CD8-positive, alpha-beta memory T cell (primary cell): ENCODE results near the gene VWA3B. TPM values are rescaled to one million over a fixed set of nuclear protein-coding genes. Genes with fewer than 3 reads are reported as not detected.

ENCODE experiments used
- CTCF ChIA-PET: fragments of 350-600 bp; sonication (Branson Sonifier 250); formaldehyde crosslinking; loops from one replicate; lab custom pipeline; 2021; ENCODE audit warnings: antibody characterized with exemption; lab: Charles Lee
- POLR2A ChIA-PET: fragments of 350-600 bp; sonication (Branson Sonifier 250); formaldehyde crosslinking; loops from one replicate; lab custom pipeline; 2021; ENCODE audit warnings: antibody characterized with exemption; lab: Charles Lee
- DNase-seq, 5 donors: peaks; one replicate each; pipeline versions ENCODE4 v3.0.0 to v3.0.0-alpha.2; 2020 to 2022; ENCODE audit warnings: mixed read lengths in 1 of 5
- H3K27ac ChIP-seq: one replicate; pipeline ENCODE4 v1.7.0; 2013; ENCODE audit warnings: low read depth, mild to moderate bottlenecking, low read length, moderate library complexity
- H3K27me3 ChIP-seq: 2 replicates; pipeline ENCODE4 v1.7.0; 2013; ENCODE audit warnings: low read length, mild to moderate bottlenecking; ENCODE audit not compliant: insufficient read depth, poor library complexity, severe bottlenecking
- H3K36me3 ChIP-seq: 2 replicates; pipeline ENCODE4 v1.7.0; 2013; ENCODE audit warnings: mild to moderate bottlenecking, low read length, moderate library complexity; ENCODE audit not compliant: insufficient read depth
- H3K4me1 ChIP-seq: 2 replicates; pipeline ENCODE4 v1.7.0; 2013; ENCODE audit warnings: mild to moderate bottlenecking, low read length, moderate library complexity; ENCODE audit not compliant: insufficient read depth
- H3K4me3 ChIP-seq: 2 replicates; pipeline ENCODE4 v1.7.0; 2013; ENCODE audit warnings: mild to moderate bottlenecking, low read length
- H3K9me3 ChIP-seq: 2 replicates; pipeline ENCODE4 v1.7.0; 2013; ENCODE audit warnings: mild to moderate bottlenecking, low read length
- H3K27ac Mint-ChIP-seq, 8 donors: one replicate each; pipeline ENCODE4 v1.8.0; 2020 to 2021; ENCODE audit warnings: mixed read lengths in 8 of 8, mild to moderate bottlenecking in 6 of 8, inconsistent platforms in 3 of 8, moderate library complexity in 3 of 8
- H3K27me3 Mint-ChIP-seq, 2 donors: one replicate each; pipeline ENCODE4 v1.8.0; 2020 to 2021; ENCODE audit warnings: mixed read lengths in 2 of 2, mild to moderate bottlenecking in 1 of 2, moderate library complexity in 1 of 2
- H3K36me3 Mint-ChIP-seq, 3 donors: one replicate each; pipeline ENCODE4 v1.8.0; 2020 to 2021; ENCODE audit warnings: mixed read lengths in 3 of 3, inconsistent platforms in 1 of 3, mild to moderate bottlenecking in 1 of 3
- H3K4me1 Mint-ChIP-seq, 3 donors: one replicate each; pipeline ENCODE4 v1.8.0; 2020 to 2021; ENCODE audit warnings: mixed read lengths in 3 of 3, inconsistent platforms in 1 of 3, mild to moderate bottlenecking in 1 of 3
- H3K4me3 Mint-ChIP-seq, 7 donors: one replicate each; pipeline ENCODE4 v1.8.0; 2020 to 2021; ENCODE audit warnings: mixed read lengths in 7 of 7, mild to moderate bottlenecking in 6 of 7, moderate library complexity in 4 of 7, inconsistent platforms in 2 of 7
- H3K9me3 Mint-ChIP-seq, 5 donors: one replicate each; pipeline ENCODE4 v1.8.0; 2020 to 2022; ENCODE audit warnings: mixed read lengths in 5 of 5, mild to moderate bottlenecking in 3 of 5, moderate library complexity in 2 of 5, inconsistent platforms in 1 of 5
- polyA plus RNA-seq: library from polyadenylated mRNA; unstranded; fragments of 300-500 nt; fragmentation: Illumina TruSeq; gene quantifications from one replicate; pipeline ENCODE4 v1.2.3, GENCODE V29; 2021
- total RNA-seq, 2 experiments: library from RNA; stranded (reverse); gene quantifications; one replicate each; pipeline ENCODE4 v1.2.3, GENCODE V29; 2021

The VWA3B gene
- total and polyA plus RNA-seq, 3 experiments from 2014 or later: not detected

DNA sequence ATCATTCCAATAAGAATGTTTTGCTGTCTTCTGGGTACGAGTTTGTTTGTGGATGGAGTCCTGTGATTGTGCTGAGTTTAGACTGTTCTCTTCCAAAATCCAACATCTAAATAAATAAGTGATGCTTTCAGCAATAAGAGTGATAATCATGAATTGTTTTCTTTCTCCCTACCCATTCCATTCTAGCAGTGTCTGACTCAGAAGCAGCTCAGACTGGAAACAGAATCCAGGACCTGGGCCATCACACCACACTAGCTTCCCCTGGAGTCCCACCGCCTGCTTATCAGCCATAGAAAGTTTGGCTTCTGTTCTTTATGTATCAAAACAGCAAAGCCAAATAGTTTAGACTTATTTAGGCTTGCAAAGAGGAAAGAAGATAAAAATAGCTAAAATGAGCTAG, 182.9 kb downstream of the VWA3B start:
- Mint-ChIP-seq H3K36me3 (no peaks in the 10 kb centered on the region), H3K4me1 (no peaks in the 10 kb centered on the region), H3K4me3 (no peak overlapping the region), H3K27ac (no peak overlapping the region), H3K27me3 (peaks cover 7 to 23% of the 10 kb centered on the region in 2 donors), H3K9me3 (peaks cover 0 to 25% (median 19%) of the 10 kb centered on the region in 5 donors)
- no peak overlapping the region for H3K27ac ChIP-seq
- CTCF ChIA-PET: interaction anchor here (0.8 kb wide), 1 partner anchor 463 kb away, joined by 4 read pairs; no protein-coding TSS in a partner anchor
- no peaks in the 10 kb centered on the region for H3K4me1 ChIP-seq
- no peaks in the 10 kb centered on the region for H3K9me3 ChIP-seq
- no peaks in the 10 kb centered on the region for H3K27me3 ChIP-seq
- no peak overlapping the region for H3K4me3 ChIP-seq
- H3K36me3 ChIP-seq: no peaks in the 10 kb centered on the region
- no peak for DNase-seq
- POLR2A ChIA-PET: no interaction called here

DNA sequence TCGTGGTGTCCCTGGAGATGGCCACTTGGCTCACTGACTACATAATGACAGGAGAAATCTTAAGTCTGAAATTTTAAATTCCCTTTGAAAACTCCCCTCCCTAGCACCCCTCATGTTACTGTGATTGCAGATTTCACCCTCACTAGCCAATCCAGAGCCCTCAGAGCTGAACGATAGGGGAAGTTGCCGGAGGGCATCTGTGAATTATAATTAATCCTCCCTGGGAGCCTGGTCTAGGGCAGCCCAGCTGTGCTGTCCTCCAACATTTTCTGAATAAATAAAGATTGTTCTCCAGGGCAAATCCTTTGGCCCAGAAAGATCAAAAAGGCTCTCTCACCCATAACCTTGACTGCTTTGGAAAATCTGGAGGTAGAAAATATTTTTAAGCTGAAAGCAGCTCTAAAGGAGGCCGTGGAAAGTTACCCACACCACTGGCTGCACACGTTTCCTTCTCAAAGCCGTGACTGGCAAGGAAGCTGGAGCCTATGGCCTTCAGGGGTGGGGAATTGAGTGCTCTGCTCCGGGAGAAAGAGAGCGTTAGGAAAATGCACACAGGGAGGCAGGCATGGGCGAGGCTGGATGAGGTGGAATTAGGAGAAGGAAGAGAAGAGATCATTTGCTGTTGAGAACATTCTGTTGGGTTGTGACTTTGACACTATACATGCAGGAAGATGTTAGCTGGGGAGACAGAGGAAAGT, 190.3 kb downstream of the VWA3B start:
- no peaks in the 10 kb centered on the region for H3K36me3 ChIP-seq
- H3K27ac ChIP-seq: no peak overlapping the region
- H3K4me1 Mint-ChIP-seq: no peaks in the 10 kb centered on the region
- ChIA-PET CTCF (no interaction called here), POLR2A (no interaction called here)
- H3K9me3 ChIP-seq: no peaks in the 10 kb centered on the region
- H3K4me3 ChIP-seq: no peak overlapping the region
- no peaks in the 10 kb centered on the region for H3K36me3 Mint-ChIP-seq
- no peak overlapping the region for H3K4me3 Mint-ChIP-seq
- H3K27me3 Mint-ChIP-seq: peaks cover 16 to 58% of the 10 kb centered on the region in 2 donors
- H3K27ac Mint-ChIP-seq: no peak overlapping the region
- H3K4me1 ChIP-seq: no peaks in the 10 kb centered on the region
- no peaks in the 10 kb centered on the region for H3K27me3 ChIP-seq
- no peak for DNase-seq
- peaks cover 0 to 2% (median 0%) of the 10 kb centered on the region in 5 donors for H3K9me3 Mint-ChIP-seq

DNA sequence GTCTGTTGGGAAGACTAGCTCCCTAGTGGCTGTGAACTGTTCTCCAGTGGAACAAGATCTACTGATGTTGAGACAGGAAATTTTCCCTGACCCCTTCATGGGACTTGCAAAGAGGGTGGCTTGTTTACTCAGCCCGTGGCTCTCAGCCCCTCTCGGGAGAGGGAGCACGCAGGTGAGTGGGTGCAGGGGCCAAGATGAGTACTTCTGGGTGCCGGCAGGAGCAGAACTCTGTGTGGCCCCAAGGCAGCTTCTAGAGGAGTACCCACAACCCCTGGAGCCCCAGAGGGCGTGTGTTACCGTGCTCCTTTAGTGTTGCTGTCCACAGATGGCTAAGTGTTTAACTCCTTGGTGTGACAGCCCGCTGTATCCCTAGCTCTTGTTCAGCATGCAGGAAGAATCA, 191.1 kb downstream of the VWA3B start:
- Histone ChIP-seq H3K4me1 (no peaks in the 10 kb centered on the region), H3K27ac (no peak overlapping the region), H3K36me3 (no peaks in the 10 kb centered on the region), H3K9me3 (no peaks in the 10 kb centered on the region), H3K27me3 (no peaks in the 10 kb centered on the region), H3K4me3 (no peak overlapping the region)
- CTCF ChIA-PET: no interaction called here
- Mint-ChIP-seq H3K27me3 (peaks cover 18 to 62% of the 10 kb centered on the region in 2 donors), H3K4me1 (no peaks in the 10 kb centered on the region), H3K36me3 (no peaks in the 10 kb centered on the region), H3K27ac (no peak overlapping the region), H3K9me3 (peaks cover 0 to 2% (median 0%) of the 10 kb centered on the region in 5 donors), H3K4me3 (no peak overlapping the region)
- POLR2A ChIA-PET: no interaction called here
- no peak for DNase-seq

DNA sequence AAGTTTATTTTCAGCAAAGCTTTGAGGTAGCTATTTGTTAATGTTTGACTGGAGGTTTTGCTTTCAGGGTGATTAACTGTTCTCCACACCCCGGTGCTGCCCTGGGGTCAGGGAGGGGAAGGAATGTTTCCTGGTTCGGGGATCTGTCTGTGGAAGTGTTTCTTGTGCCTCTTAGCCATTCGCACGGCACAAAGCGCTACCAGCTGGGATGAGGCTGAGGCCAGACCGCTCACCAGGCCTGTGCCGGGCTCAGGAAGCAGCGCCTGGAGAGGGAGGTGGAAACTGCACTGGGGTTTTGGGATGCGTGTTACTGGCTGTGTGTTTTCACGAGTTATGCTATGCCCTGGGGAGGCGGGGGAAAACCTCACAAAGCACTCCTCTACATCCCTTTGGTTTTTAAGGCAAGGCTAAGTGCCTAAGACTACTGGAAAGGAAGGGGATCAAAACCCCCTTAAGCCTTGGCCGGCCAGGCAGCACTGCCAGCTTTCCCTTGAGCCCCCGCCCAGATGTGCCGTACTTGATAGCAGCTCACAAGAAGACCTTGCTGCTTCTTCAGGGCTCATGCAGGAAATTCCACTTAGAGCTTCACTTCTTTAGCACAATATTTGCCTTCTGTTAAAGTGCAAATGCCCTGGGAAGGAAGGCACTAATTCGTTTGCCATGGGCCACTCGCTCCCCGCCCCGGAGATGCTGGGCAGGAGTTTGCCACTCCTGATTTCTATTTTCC, 193.6 kb downstream of the VWA3B start:
- no peaks in the 10 kb centered on the region for H3K36me3 Mint-ChIP-seq
- H3K9me3 ChIP-seq: no peaks in the 10 kb centered on the region
- no peaks in the 10 kb centered on the region for H3K36me3 ChIP-seq
- H3K9me3 Mint-ChIP-seq: peaks cover 0 to 3% (median 0%) of the 10 kb centered on the region in 5 donors
- H3K4me1 ChIP-seq: no peaks in the 10 kb centered on the region
- peaks cover 4% of the 10 kb centered on the region for H3K27me3 ChIP-seq
- H3K4me1 Mint-ChIP-seq: no peaks in the 10 kb centered on the region
- DNase-seq: no peak
- POLR2A ChIA-PET: no interaction called here
- H3K27ac ChIP-seq: no peak overlapping the region
- H3K4me3 Mint-ChIP-seq: no peak overlapping the region
- no peak overlapping the region for H3K4me3 ChIP-seq
- CTCF ChIA-PET: no interaction called here
- peaks cover 14 to 63% of the 10 kb centered on the region in 2 donors for H3K27me3 Mint-ChIP-seq
- H3K27ac Mint-ChIP-seq: no peak overlapping the region

DNA sequence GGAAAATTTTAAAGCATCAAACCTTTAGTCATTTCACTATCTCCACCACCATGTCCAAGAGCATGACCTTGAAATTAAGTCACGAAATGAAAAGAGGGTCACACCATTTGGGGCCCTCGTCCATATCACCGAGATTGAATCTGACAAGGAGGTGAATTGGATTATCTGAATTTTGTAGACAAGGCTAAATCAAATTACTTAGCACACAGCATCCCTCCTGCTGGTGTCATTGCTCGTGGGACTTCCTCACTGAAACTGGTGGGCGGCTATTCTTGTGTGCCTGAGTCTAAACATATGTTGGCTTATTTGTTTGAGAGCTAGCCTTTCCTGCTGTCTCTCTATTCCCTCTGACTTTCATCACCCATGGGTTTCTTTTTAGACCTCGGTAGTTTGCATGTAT, 194.6 kb downstream of the VWA3B start:
- ChIA-PET CTCF (no interaction called here), POLR2A (no interaction called here)
- H3K36me3 ChIP-seq: no peaks in the 10 kb centered on the region
- H3K4me1 ChIP-seq: no peaks in the 10 kb centered on the region
- DNase-seq: no peak
- Mint-ChIP-seq H3K4me3 (no peak overlapping the region), H3K4me1 (no peaks in the 10 kb centered on the region), H3K27me3 (peaks cover 15 to 66% of the 10 kb centered on the region in 2 donors), H3K9me3 (peaks cover 0 to 11% (median 3%) of the 10 kb centered on the region in 5 donors), H3K36me3 (no peaks in the 10 kb centered on the region), H3K27ac (no peak overlapping the region)
- no peaks in the 10 kb centered on the region for H3K9me3 ChIP-seq
- no peak overlapping the region for H3K27ac ChIP-seq
- no peak overlapping the region for H3K4me3 ChIP-seq
- peaks cover 4% of the 10 kb centered on the region for H3K27me3 ChIP-seq

DNA sequence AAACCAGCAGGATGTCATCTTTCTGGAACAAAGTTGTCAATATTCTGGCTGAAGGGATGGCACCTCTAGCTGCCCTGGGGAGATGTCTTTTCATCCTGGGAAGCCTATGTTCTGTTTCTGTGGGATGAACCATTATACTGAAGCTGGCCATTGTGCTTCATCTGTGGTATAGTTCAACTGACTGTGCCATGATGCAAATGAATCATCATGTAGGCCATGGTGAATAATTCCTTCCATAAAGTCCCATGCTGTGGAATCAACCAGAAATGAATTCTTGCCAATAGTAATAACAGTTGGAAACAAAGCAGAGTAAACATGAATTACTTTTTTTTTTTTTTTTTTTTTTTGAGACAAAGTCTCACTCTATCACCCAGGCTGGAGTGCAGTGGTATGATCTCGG, 195.1 kb downstream of the VWA3B start:
- H3K36me3 ChIP-seq: no peaks in the 10 kb centered on the region
- peaks cover 4% of the 10 kb centered on the region for H3K27me3 ChIP-seq
- no peak overlapping the region for H3K4me3 Mint-ChIP-seq
- no peak overlapping the region for H3K4me3 ChIP-seq
- POLR2A ChIA-PET: no interaction called here
- H3K27ac Mint-ChIP-seq: no peak overlapping the region
- H3K27ac ChIP-seq: no peak overlapping the region
- H3K36me3 Mint-ChIP-seq: no peaks in the 10 kb centered on the region
- H3K4me1 ChIP-seq: no peaks in the 10 kb centered on the region
- DNase-seq: no peak
- no peaks in the 10 kb centered on the region for H3K9me3 ChIP-seq
- peaks cover 0 to 16% (median 7%) of the 10 kb centered on the region in 5 donors for H3K9me3 Mint-ChIP-seq
- CTCF ChIA-PET: no interaction called here
- H3K4me1 Mint-ChIP-seq: no peaks in the 10 kb centered on the region
- peaks cover 18 to 71% of the 10 kb centered on the region in 2 donors for H3K27me3 Mint-ChIP-seq

DNA sequence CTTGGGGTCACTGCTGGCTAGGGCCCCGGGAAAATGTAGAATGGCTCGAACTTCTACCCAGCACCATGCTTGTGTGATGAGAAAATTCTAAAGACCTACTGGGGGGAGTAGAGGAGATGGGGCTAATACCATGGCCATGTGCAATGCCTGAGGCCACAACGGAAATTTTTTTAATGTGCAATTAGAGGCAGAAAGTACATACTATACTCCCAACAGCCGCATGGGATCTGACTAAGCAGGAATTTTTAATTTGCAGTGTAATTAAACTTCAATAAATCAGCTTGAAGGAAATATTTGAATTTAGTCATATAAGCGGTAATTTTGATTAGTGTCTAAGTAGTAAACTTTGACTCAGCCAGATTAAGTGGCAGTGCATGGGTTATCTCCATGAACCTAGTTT, 206.1 kb downstream of the VWA3B start:
- no peak for DNase-seq
- peaks cover 28 to 61% of the 10 kb centered on the region in 2 donors for H3K27me3 Mint-ChIP-seq
- H3K9me3 Mint-ChIP-seq: peaks cover 11 to 17% (median 11%) of the 10 kb centered on the region in 5 donors
- H3K27me3 ChIP-seq: no peaks in the 10 kb centered on the region
- no peak overlapping the region for H3K4me3 ChIP-seq
- H3K4me1 Mint-ChIP-seq: no peaks in the 10 kb centered on the region
- H3K4me3 Mint-ChIP-seq: no peak overlapping the region
- no peaks in the 10 kb centered on the region for H3K36me3 ChIP-seq
- CTCF ChIA-PET: no interaction called here
- POLR2A ChIA-PET: no interaction called here
- H3K9me3 ChIP-seq: no peaks in the 10 kb centered on the region
- H3K36me3 Mint-ChIP-seq: peaks cover 0 to 8% (median 0%) of the 10 kb centered on the region in 3 donors
- no peak overlapping the region for H3K27ac Mint-ChIP-seq
- H3K4me1 ChIP-seq: no peaks in the 10 kb centered on the region
- no peak overlapping the region for H3K27ac ChIP-seq

DNA sequence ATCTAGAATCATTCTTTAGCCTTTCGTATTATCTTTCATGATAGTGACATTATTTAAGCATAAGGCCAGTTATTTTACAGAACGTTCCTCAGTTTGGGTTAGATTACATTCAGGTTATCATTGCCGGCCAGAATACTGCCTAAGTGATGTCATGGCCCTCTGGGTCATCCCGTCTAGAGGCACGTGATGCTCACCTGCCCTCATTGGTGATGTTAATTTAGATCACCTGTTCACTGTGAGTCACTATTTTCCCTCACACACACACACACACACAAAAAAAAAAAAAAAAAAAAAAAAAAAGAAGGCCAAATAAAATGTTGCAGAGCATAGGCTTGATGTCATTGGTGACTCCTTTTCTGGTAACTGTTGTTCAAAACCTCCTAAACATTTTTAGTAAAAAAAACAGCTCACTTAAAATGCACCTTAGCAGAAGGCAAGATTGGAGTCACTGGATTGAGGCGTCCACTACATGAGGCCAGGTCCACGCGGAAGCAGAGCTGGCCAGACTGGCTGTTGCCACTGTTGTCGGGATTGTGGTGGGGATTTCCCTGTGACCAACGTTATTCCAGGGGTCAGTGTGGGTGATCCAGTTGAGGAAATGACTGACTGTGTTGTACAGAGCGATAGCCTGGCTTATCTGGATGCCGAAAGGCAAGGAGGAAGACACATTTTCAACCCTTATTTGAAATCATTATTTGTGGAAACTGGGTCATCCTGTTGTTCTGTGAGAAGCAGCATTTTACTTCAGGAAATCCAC, 207.1 kb downstream of the VWA3B start:
- Histone ChIP-seq H3K9me3 (no peaks in the 10 kb centered on the region), H3K4me1 (no peaks in the 10 kb centered on the region), H3K4me3 (no peak overlapping the region), H3K27ac (no peak overlapping the region), H3K36me3 (no peaks in the 10 kb centered on the region), H3K27me3 (no peaks in the 10 kb centered on the region)
- POLR2A ChIA-PET: no interaction called here
- H3K4me1 Mint-ChIP-seq: no peaks in the 10 kb centered on the region
- CTCF ChIA-PET: no interaction called here
- no peak overlapping the region for H3K27ac Mint-ChIP-seq
- no peak for DNase-seq
- H3K9me3 Mint-ChIP-seq: peaks cover 6 to 10% (median 7%) of the 10 kb centered on the region in 5 donors
- H3K4me3 Mint-ChIP-seq: no peak overlapping the region
- H3K27me3 Mint-ChIP-seq: peaks cover 25 to 56% of the 10 kb centered on the region in 2 donors
- H3K36me3 Mint-ChIP-seq: peaks cover 0 to 8% (median 0%) of the 10 kb centered on the region in 3 donors
